Tibial artery (tissue), 4 donors: ENCODE data around the gene NXF1.

Experiments used
- DNase-seq, 2 donors: peaks; one replicate each; pipeline ENCODE4 v3.0.0-alpha.2; 2019
- H3K27ac ChIP-seq, 2 donors: fragments of 200-600 bp; sonication (generic) in 1 of 2; 1 replicate in 1 of 2; 2 replicates in 1 of 2; pipeline ENCODE4 v1.5.1; 2018 to 2019; ENCODE audit warnings: mild to moderate bottlenecking in 1 of 2
- H3K27me3 ChIP-seq, 2 donors: fragments of 200-600 bp; sonication (generic) in 1 of 2; one replicate each; pipeline versions ENCODE4 v1.5.1 to v1.6.0; 2016 to 2019
- H3K36me3 ChIP-seq, 3 donors: fragments of 200-600 bp; sonication (generic) in 2 of 3; one replicate each; pipeline ENCODE4 v1.5.1; 2016 to 2019; ENCODE audit warnings: mild to moderate bottlenecking in 2 of 3
- H3K4me1 ChIP-seq, 4 donors: fragments of 200-600 bp; sonication (generic) in 2 of 4; 1 replicate in 3 of 4; 2 replicates in 1 of 4; pipeline ENCODE4 v1.5.1; 2016 to 2019
- H3K4me3 ChIP-seq, 2 donors: fragments of 200-600 bp; sonication (generic) in 1 of 2; 1 replicate in 1 of 2; 2 replicates in 1 of 2; pipeline ENCODE4 v1.5.1; 2018 to 2019; ENCODE audit warnings: mild to moderate bottlenecking in 2 of 2
- H3K9me3 ChIP-seq, 3 donors: fragments of 200-600 bp; sonication (generic) in 1 of 3; one replicate each; pipeline ENCODE4 v1.5.1; 2016 to 2019
- CTCF ChIP-seq, 2 experiments: fragments of 200-600 bp in 1 of 2; fragments of 450-650 bp in 1 of 2; IDR thresholded peaks; one replicate each; pipeline ENCODE4 v1.5.1; 2017 to 2019; ENCODE audit warnings: antibody characterized with exemption in 2 of 2, mild to moderate bottlenecking in 1 of 2, moderate library complexity in 1 of 2
- intact Hi-C: fragments of 100-400 bp; cut with DNase I; formaldehyde crosslinking; loops from one replicate; pipeline ENCODE4 v1.15.0; 2023; ENCODE audit warnings: low total_unique reads

The NXF1 gene

GRCh38 chr11:62805961-62806441 lies 761 bp upstream of the NXF1 start:
- Histone ChIP-seq H3K4me3 (peak overlapping the region; percentile 81 to 82), H3K4me1 (peaks cover 0 to 25% (median 23%) of the 10 kb centered on the region in 4 donors), H3K27me3 (no peaks in the 10 kb centered on the region), H3K27ac (peak overlapping the region; percentile 89 to 95), H3K9me3 (no peaks in the 10 kb centered on the region), H3K36me3 (peaks cover 25 to 38% (median 28%) of the 10 kb centered on the region in 3 donors)
- intact Hi-C loops = no loop called here
- no peak for DNase-seq
- TF ChIP-seq CTCF (IDR thresholded peaks at IDR 0.05) = no peak

- Histone ChIP-seq H3K9me3 (no peaks in the 10 kb centered on the region), H3K27me3 (no peaks in the 10 kb centered on the region), H3K4me1 (peaks cover 0 to 25% (median 23%) of the 10 kb centered on the region in 4 donors), H3K27ac (peak overlapping the region; percentile 89 to 95), H3K36me3 (peaks cover 40 to 53% (median 43%) of the 10 kb centered on the region in 3 donors), H3K4me3 (peak overlapping the region; percentile 81 to 82)
- intact Hi-C loops = no loop called here
- TF ChIP-seq CTCF (IDR thresholded peaks at IDR 0.05) = no peak
- no peak for DNase-seq
Observed at GRCh38 chr11:62804310-62805075, 747 bp downstream of the NXF1 start.

- intact Hi-C loops = no loop called here
- TF ChIP-seq CTCF (IDR thresholded peaks at IDR 0.05) = no peak
- Histone ChIP-seq H3K4me3 (no peak overlapping the region), H3K9me3 (no peaks in the 10 kb centered on the region), H3K4me1 (peaks cover 0 to 22% (median 17%) of the 10 kb centered on the region in 4 donors), H3K27ac (no peak overlapping the region), H3K27me3 (no peaks in the 10 kb centered on the region), H3K36me3 (peaks cover 75 to 77% (median 76%) of the 10 kb centered on the region in 3 donors)
- no peak for DNase-seq
Observed at GRCh38 chr11:62801071-62801470, 4.2 kb downstream of the NXF1 start.

- H3K36me3 ChIP-seq = peaks cover 91 to 93% (median 92%) of the 10 kb centered on the region in 3 donors
- no peak for TF ChIP-seq CTCF (IDR thresholded peaks at IDR 0.05)
- peaks cover 0 to 14% (median 13%) of the 10 kb centered on the region in 4 donors for H3K4me1 ChIP-seq
- no peak for DNase-seq
- intact Hi-C loops = no loop called here
- H3K4me3 ChIP-seq = no peak overlapping the region
- H3K27ac ChIP-seq = no peak overlapping the region
- H3K9me3 ChIP-seq = no peaks in the 10 kb centered on the region
- no peaks in the 10 kb centered on the region for H3K27me3 ChIP-seq
Observed at GRCh38 chr11:62799486-62799885, 5.8 kb downstream of the NXF1 start.

GRCh38 chr11:62796281-62796680 lies 9.0 kb downstream of the NXF1 start:
- no peak for DNase-seq
- no peak overlapping the region for H3K27ac ChIP-seq

More at GRCh38 chr11:62796281-62796680, 9.0 kb downstream of the NXF1 start:
- no peak overlapping the region for H3K4me3 ChIP-seq
- no peaks in the 10 kb centered on the region for H3K27me3 ChIP-seq
- intact Hi-C loops = no loop called here
- TF ChIP-seq CTCF (IDR thresholded peaks at IDR 0.05) = no peak
- no peaks in the 10 kb centered on the region for H3K9me3 ChIP-seq
- peaks cover 0 to 11% (median 10%) of the 10 kb centered on the region in 4 donors for H3K4me1 ChIP-seq
- H3K36me3 ChIP-seq = peaks cover 86 to 94% (median 91%) of the 10 kb centered on the region in 3 donors
